Esophagus squamous epithelium (tissue), 5 donors: ENCODE results near the gene CYP26A1. TPM values are rescaled to one million over a fixed set of nuclear protein-coding genes. Genes with fewer than 3 reads are reported as not detected.

Experiments used
- DNase-seq: peaks from one replicate; lab custom pipeline; 2025; lab: John Stamatoyannopoulos, UW
- H3K27ac ChIP-seq, 4 donors: fragments of 200-600 bp; sonication (generic); one replicate each; pipeline ENCODE4 v1.5.1; 2016 to 2019; ENCODE audit warnings: mild to moderate bottlenecking in 1 of 4
- H3K27me3 ChIP-seq, 4 donors: fragments of 200-600 bp; sonication (generic); 1 replicate in 3 of 4; 2 replicates in 1 of 4; pipeline versions ENCODE4 v1.5.1 to v1.6.0; 2017 to 2021; ENCODE audit warnings: antibody characterized with exemption in 1 of 4
- H3K36me3 ChIP-seq, 3 donors: fragments of 200-600 bp; sonication (generic); one replicate each; pipeline ENCODE4 v1.5.1; 2016 to 2019
- H3K4me1 ChIP-seq, 3 donors: fragments of 200-600 bp; sonication (generic); one replicate each; pipeline ENCODE4 v1.5.1; 2017 to 2019
- H3K4me3 ChIP-seq, 4 donors: fragments of 200-600 bp; sonication (generic); 1 replicate in 3 of 4; 2 replicates in 1 of 4; pipeline ENCODE4 v1.5.1; 2016 to 2019; ENCODE audit warnings: mild to moderate bottlenecking in 2 of 4, moderate library complexity in 1 of 4
- H3K9me3 ChIP-seq, 3 donors: fragments of 200-600 bp; sonication (generic); one replicate each; pipeline ENCODE4 v1.5.1; 2016 to 2019
- CTCF ChIP-seq, 6 experiments: fragments of 450-650 bp in 4 of 6; fragments of 200-600 bp in 2 of 6; sonication (generic) in 2 of 6; IDR thresholded peaks; one replicate each; pipeline ENCODE4 v1.5.1; 2016 to 2019; ENCODE audit warnings: antibody characterized with exemption in 6 of 6, mild to moderate bottlenecking in 4 of 6, moderate library complexity in 4 of 6
- POLR2A ChIP-seq, 4 donors: fragments of 450-650 bp; IDR thresholded peaks; one replicate each; pipeline ENCODE4 v1.6.1; 2017; ENCODE audit warnings: antibody characterized with exemption in 4 of 4, mild to moderate bottlenecking in 4 of 4, moderate library complexity in 3 of 4
- WGBS, 2 donors: methylation state at CpG; one replicate each; pipeline ENCODE4 v1.1.5; 2018; 5-methylcytosine and 5-hydroxymethylcytosine counted together
- intact Hi-C: fragments of 100-400 bp; cut with DNase I; formaldehyde crosslinking; loops from one replicate; pipeline ENCODE4 v1.15.0; 2022
- total RNA-seq, 4 donors: library from RNA; depleted of rRNA; stranded (reverse); fragments of >200 nt; gene quantifications; one replicate each; pipeline ENCODE4 v1.1.0, GENCODE V29; 2016
- donor health status: DM: yes; HTN: yes; CAD: no.

Gene CYP26A1
- total RNA-seq, 4 donors from 2014 or later = not detected

- intact Hi-C loops = loop anchor here (10.0 kb wide), 1 partner anchor 215 kb away; no protein-coding TSS in a partner anchor
- H3K4me3 ChIP-seq = no peak overlapping the region
- 52 to 58% methylated on average over 9 of the region's 9 CpGs for WGBS, 2 donors
- H3K9me3 ChIP-seq = no peaks in the 10 kb centered on the region
- TF ChIP-seq CTCF (IDR thresholded peaks at IDR 0.05) (no peak), POLR2A (IDR thresholded peaks at IDR 0.05) (no peak)
- H3K27me3 ChIP-seq = peaks cover 2 to 76% (median 4%) of the 10 kb centered on the region in 4 donors
- H3K27ac ChIP-seq = no peak overlapping the region
- no peak for DNase-seq
- no peaks in the 10 kb centered on the region for H3K36me3 ChIP-seq
- H3K4me1 ChIP-seq = peaks cover 3 to 13% (median 5%) of the 10 kb centered on the region in 3 donors
Observed at GRCh38 chr10:93079663-93080349, 6.1 kb downstream of the CYP26A1 start.

GRCh38 chr10:93080350-93081046 lies 6.8 kb downstream of the CYP26A1 start:
- intact Hi-C loops = loop anchor here (10.0 kb wide), 1 partner anchor 214 kb away; no protein-coding TSS in a partner anchor
- H3K4me3 ChIP-seq = no peak overlapping the region
- peaks cover 0 to 70% (median 0%) of the 10 kb centered on the region in 4 donors for H3K27me3 ChIP-seq
- no peaks in the 10 kb centered on the region for H3K9me3 ChIP-seq
- no peak overlapping the region for H3K27ac ChIP-seq
- no peaks in the 10 kb centered on the region for H3K36me3 ChIP-seq
- no peak for DNase-seq
- 8 to 49% methylated on average over 4 to 18 of the region's 22 CpGs for WGBS, 2 donors
- TF ChIP-seq POLR2A (IDR thresholded peaks at IDR 0.05) (no peak), CTCF (IDR thresholded peaks at IDR 0.05) (peak; percentile 64 to 76 (median 68))
- H3K4me1 ChIP-seq = peaks cover 0 to 9% (median 0%) of the 10 kb centered on the region in 3 donors

- no peak for DNase-seq
- Histone ChIP-seq H3K9me3 (no peaks in the 10 kb centered on the region), H3K4me1 (peaks cover 0 to 9% (median 0%) of the 10 kb centered on the region in 3 donors), H3K4me3 (no peak overlapping the region), H3K36me3 (no peaks in the 10 kb centered on the region), H3K27ac (no peak overlapping the region), H3K27me3 (peaks cover 0 to 67% (median 0%) of the 10 kb centered on the region in 4 donors)
- TF ChIP-seq CTCF (IDR thresholded peaks at IDR 0.05) (no peak), POLR2A (IDR thresholded peaks at IDR 0.05) (no peak)
- WGBS, 2 donors = 28 to 62% methylated on average over 2 to 3 of the region's 3 CpGs
- intact Hi-C loops = loop anchor here (10.0 kb wide), 1 partner anchor 213 kb away; no protein-coding TSS in a partner anchor
Observed at GRCh38 chr10:93081318-93081717, 7.6 kb downstream of the CYP26A1 start.

GRCh38 chr10:93081834-93082233 lies 8.1 kb downstream of the CYP26A1 start:
- peaks cover 0 to 63% (median 0%) of the 10 kb centered on the region in 4 donors for H3K27me3 ChIP-seq
- no peak overlapping the region for H3K27ac ChIP-seq
- TF ChIP-seq CTCF (IDR thresholded peaks at IDR 0.05) = no peak
- TF ChIP-seq POLR2A (IDR thresholded peaks at IDR 0.05) = no peak
- H3K4me1 ChIP-seq = peaks cover 0 to 9% (median 0%) of the 10 kb centered on the region in 3 donors
- no peak overlapping the region for H3K4me3 ChIP-seq
- H3K36me3 ChIP-seq = no peaks in the 10 kb centered on the region
- intact Hi-C loops = loop anchor here (10.0 kb wide), 1 partner anchor 213 kb away; no protein-coding TSS in a partner anchor
- H3K9me3 ChIP-seq = no peaks in the 10 kb centered on the region
- 49 to 57% methylated on average over 9 to 10 of the region's 10 CpGs for WGBS, 2 donors
- no peak for DNase-seq
